Panc1 (cell line): ENCODE measurements around the gene CASP3. TPM values are rescaled to one million over a fixed set of nuclear protein-coding genes. Genes with fewer than 3 reads are reported as not detected.

Experiments used
- ATAC-seq: fragments of 200-7000 bp; cut with Tn5 transposase; 2 replicates; pipeline ENCODE4 v1.9.1; 2020; ENCODE audit warnings: mild to moderate bottlenecking, moderate library complexity
- BruUV-seq: library from RNA; stranded (reverse); fragments of 400-500 nt; replicated peaks from 2 replicates; lab custom pipeline; 2021; lab: Mats Ljungman, UMichigan
- CTCF ChIA-PET: fragments of 300-600 bp; sonication (Branson Sonifier 250); formaldehyde crosslinking; loops from one replicate; lab custom pipeline; 2022; ENCODE audit warnings: antibody characterized with exemption; lab: Charles Lee
- POLR2A ChIA-PET: fragments of 300-600 bp; sonication (Branson Sonifier 250); formaldehyde crosslinking; loops from one replicate; lab custom pipeline; 2022; ENCODE audit warnings: antibody characterized with exemption; lab: Charles Lee
- DNase-seq: peaks from one replicate; pipeline ENCODE4 v3.0.0-alpha.2; 2010; ENCODE audit warnings: low read depth, low spot score
- H3K27ac ChIP-seq: 2 replicates; pipeline ENCODE4 v1.5.1; 2011; ENCODE audit warnings: mild to moderate bottlenecking, low read length, inconsistent platforms
- H3K27me3 ChIP-seq: fragments of 200-500 bp; sonication (Bioruptor generic); 2 replicates; pipeline ENCODE4 v1.6.0; 2014; ENCODE audit warnings: low read length, inconsistent platforms; ENCODE audit not compliant: control insufficient read depth, insufficient read depth
- H3K36me3 ChIP-seq: fragments of 200-500 bp; sonication (Bioruptor generic); 2 replicates; pipeline ENCODE4 v1.5.1; 2014; ENCODE audit warnings: inconsistent platforms, mild to moderate bottlenecking, low read length, moderate library complexity; ENCODE audit not compliant: control insufficient read depth, insufficient read depth
- H3K4me1 ChIP-seq: 2 replicates; pipeline ENCODE4 v1.5.1; 2011; ENCODE audit warnings: inconsistent platforms, mild to moderate bottlenecking, low read length, moderate library complexity; ENCODE audit not compliant: control insufficient read depth, insufficient read depth
- H3K4me3 ChIP-seq, 2 experiments: 2 replicates each; pipeline ENCODE4 v1.5.1; 2011 to 2012; ENCODE audit warnings: low read depth in 2 of 2, low read length in 2 of 2, mild to moderate bottlenecking in 2 of 2, inconsistent platforms in 1 of 2, moderate library complexity in 1 of 2
- H3K9me3 ChIP-seq: fragments of 200-500 bp; sonication (Bioruptor generic); 2 replicates; pipeline ENCODE4 v1.5.1; 2014; ENCODE audit warnings: low read depth, mild to moderate bottlenecking, inconsistent platforms, low read length, moderate library complexity; ENCODE audit not compliant: control insufficient read depth, insufficient read depth
- CTCF ChIP-seq: fragments of 450-650 bp; IDR thresholded peaks from 2 replicates; pipeline ENCODE4 v1.5.1; 2017; ENCODE audit warnings: mild to moderate bottlenecking
- POLR2AphosphoS5 ChIP-seq: IDR thresholded peaks from 2 replicates; pipeline ENCODE4 v1.6.1; 2012; ENCODE audit warnings: mild to moderate bottlenecking, low read depth, low read length, moderate library complexity
- REST ChIP-seq, 2 experiments: IDR thresholded peaks; 2 replicates each; pipeline ENCODE4 v1.6.1; 2011 to 2012; ENCODE audit warnings: low read depth in 2 of 2, control low read depth in 1 of 2, low read length in 1 of 2, mild to moderate bottlenecking in 1 of 2, moderate library complexity in 1 of 2; ENCODE audit not compliant: insufficient read depth in 1 of 2
- SIN3A ChIP-seq: IDR thresholded peaks from 2 replicates; pipeline ENCODE4 v1.6.1; 2012; ENCODE audit warnings: low read depth, mild to moderate bottlenecking, low read length, moderate library complexity, borderline replicate concordance; ENCODE audit not compliant: insufficient read depth
- TCF7L2 ChIP-seq: IDR thresholded peaks from 2 replicates; pipeline ENCODE4 v1.6.1; 2011; ENCODE audit warnings: mild to moderate bottlenecking, low read depth, low read length, inconsistent platforms
- in situ Hi-C: cut with HindIII; loops from 2 replicates; pipeline ENCODE4 v1.10.0; 2016; ENCODE audit warnings: low sequenced_read_pairs, low pct_unique_long_range_greater_than_20kb
- intact Hi-C: fragments of 100-400 bp; cut with micrococcal nuclease; formaldehyde crosslinking; loops from one replicate; pipeline ENCODE4 v1.10.0; 2022; ENCODE audit not compliant: unreplicated experiment
- total RNA-seq: library from RNA; stranded (reverse); gene quantifications from one replicate; pipeline ENCODE4 v1.2.1, GENCODE V29; 2021; ENCODE audit not compliant: unreplicated experiment

Gene CASP3
- total RNA-seq, 1 experiment from 2014 or later, result 24.3 TPM

- H3K27ac ChIP-seq, result no peak overlapping the region
- BruUV-seq, result no TSS peak
- POLR2A ChIA-PET, result no interaction called here
These were observed 26.7 kb upstream of the CASP3 start for GRCh38 chr4:184675821-184676492.

GRCh38 chr4:184675018-184675417, 25.8 kb upstream of the CASP3 start:
- ATAC-seq (no peak), DNase-seq (peak; percentile 15)
- TF ChIP-seq CTCF (no peak), SIN3A (no peak), TCF7L2 (no peak), POLR2AphosphoS5 (no peak)
- ChIA-PET POLR2A (no interaction called here), CTCF (no interaction called here)
- H3K9me3 ChIP-seq, result no peaks in the 10 kb centered on the region
- H3K36me3 ChIP-seq, result no peaks in the 10 kb centered on the region
- no peaks in the 10 kb centered on the region for H3K27me3 ChIP-seq
- no peaks in the 10 kb centered on the region for H3K4me1 ChIP-seq
- no peak overlapping the region for H3K4me3 ChIP-seq
- H3K27ac ChIP-seq, result no peak overlapping the region
- in situ Hi-C loops (no loop called here), intact Hi-C loops (no loop called here)
- BruUV-seq, result no TSS peak

More at GRCh38 chr4:184675821-184676492, 26.7 kb upstream of the CASP3 start:
- Histone ChIP-seq H3K9me3 (no peaks in the 10 kb centered on the region), H3K36me3 (no peaks in the 10 kb centered on the region), H3K27me3 (no peaks in the 10 kb centered on the region), H3K4me1 (no peaks in the 10 kb centered on the region), H3K4me3 (no peak overlapping the region)
- CTCF ChIA-PET, result no interaction called here
- in situ Hi-C loops, result no loop called here
- ATAC-seq (no peak), DNase-seq (no peak)
- TF ChIP-seq POLR2AphosphoS5 (no peak), REST (IDR thresholded peaks at IDR 0.05; ENCODE audit: insufficient read depth in 1 of 2, low read depth in 2 of 2, low read length in 1 of 2) (no peak), CTCF (no peak), TCF7L2 (no peak), SIN3A (no peak)
- intact Hi-C loops, result no loop called here
